ES-I3 (cell line): ENCODE measurements around the gene COLGALT1.

Source experiments
- H3K36me3 ChIP-seq: 2 replicates; pipeline ENCODE4 v1.6.1; 2013; ENCODE audit warnings: mild to moderate bottlenecking, low read length, control low read depth, moderate library complexity; ENCODE audit not compliant: insufficient read depth
- H3K4me1 ChIP-seq: 2 replicates; pipeline ENCODE4 v1.6.1; 2013; ENCODE audit warnings: mild to moderate bottlenecking, control low read depth, low read length; ENCODE audit not compliant: insufficient read depth
- H3K9ac ChIP-seq: 2 replicates; pipeline ENCODE4 v1.6.1; 2013; ENCODE audit warnings: low read depth, mild to moderate bottlenecking, low read length, moderate library complexity
- H3K9me3 ChIP-seq: 2 replicates; pipeline ENCODE4 v1.6.1; 2013; ENCODE audit warnings: mild to moderate bottlenecking, low read length, moderate library complexity; ENCODE audit not compliant: control insufficient read depth, insufficient read depth

The COLGALT1 gene

GRCh38 chr19:17605117-17605516, 49.7 kb downstream of the COLGALT1 start:
- no peaks in the 10 kb centered on the region for H3K9me3 ChIP-seq
- H3K4me1 ChIP-seq: peaks cover 14% of the 10 kb centered on the region
- H3K36me3 ChIP-seq: no peaks in the 10 kb centered on the region
- H3K9ac ChIP-seq: peak overlapping the region; percentile 48; the same call in 1 of the 2 replicates

- Histone ChIP-seq H3K9ac (peak overlapping the region; percentile 61), H3K4me1 (peaks cover 13% of the 10 kb centered on the region), H3K36me3 (no peaks in the 10 kb centered on the region), H3K9me3 (no peaks in the 10 kb centered on the region)
Observed at GRCh38 chr19:17605761-17606589, 50.5 kb downstream of the COLGALT1 start.

- no peaks in the 10 kb centered on the region for H3K36me3 ChIP-seq
- no peaks in the 10 kb centered on the region for H3K9me3 ChIP-seq
- peak overlapping the region; percentile 61 for H3K9ac ChIP-seq
- H3K4me1 ChIP-seq: peaks cover 6% of the 10 kb centered on the region; the same call in 1 of the 2 replicates
Observed at GRCh38 chr19:17606590-17607185, 51.2 kb downstream of the COLGALT1 start.

GRCh38 chr19:17607936-17608335, 52.5 kb downstream of the COLGALT1 start:
- Histone ChIP-seq H3K36me3 (no peaks in the 10 kb centered on the region), H3K9ac (no peak overlapping the region), H3K9me3 (no peaks in the 10 kb centered on the region), H3K4me1 (no peaks in the 10 kb centered on the region)

DNA sequence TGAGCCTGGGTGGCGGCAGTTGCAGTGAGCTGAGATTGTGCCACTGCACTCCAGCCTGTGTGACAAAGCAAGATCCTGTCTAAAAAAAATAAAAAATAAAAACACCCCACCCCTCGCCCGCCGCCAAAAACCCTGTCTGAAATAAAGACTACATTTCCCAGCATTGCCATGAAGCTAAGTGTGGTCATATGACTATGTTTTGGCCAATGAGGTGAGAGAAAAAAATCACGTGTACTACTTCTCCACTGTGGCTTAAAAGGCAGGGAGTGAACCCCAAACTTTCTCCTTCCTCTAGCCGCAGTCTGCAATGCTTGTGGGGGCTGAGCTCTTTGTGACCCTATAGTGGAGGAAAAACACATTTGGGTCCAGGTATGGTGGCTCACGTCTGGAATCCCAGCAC, 54.9 kb downstream of the COLGALT1 start:
- no peaks in the 10 kb centered on the region for H3K4me1 ChIP-seq

DNA sequence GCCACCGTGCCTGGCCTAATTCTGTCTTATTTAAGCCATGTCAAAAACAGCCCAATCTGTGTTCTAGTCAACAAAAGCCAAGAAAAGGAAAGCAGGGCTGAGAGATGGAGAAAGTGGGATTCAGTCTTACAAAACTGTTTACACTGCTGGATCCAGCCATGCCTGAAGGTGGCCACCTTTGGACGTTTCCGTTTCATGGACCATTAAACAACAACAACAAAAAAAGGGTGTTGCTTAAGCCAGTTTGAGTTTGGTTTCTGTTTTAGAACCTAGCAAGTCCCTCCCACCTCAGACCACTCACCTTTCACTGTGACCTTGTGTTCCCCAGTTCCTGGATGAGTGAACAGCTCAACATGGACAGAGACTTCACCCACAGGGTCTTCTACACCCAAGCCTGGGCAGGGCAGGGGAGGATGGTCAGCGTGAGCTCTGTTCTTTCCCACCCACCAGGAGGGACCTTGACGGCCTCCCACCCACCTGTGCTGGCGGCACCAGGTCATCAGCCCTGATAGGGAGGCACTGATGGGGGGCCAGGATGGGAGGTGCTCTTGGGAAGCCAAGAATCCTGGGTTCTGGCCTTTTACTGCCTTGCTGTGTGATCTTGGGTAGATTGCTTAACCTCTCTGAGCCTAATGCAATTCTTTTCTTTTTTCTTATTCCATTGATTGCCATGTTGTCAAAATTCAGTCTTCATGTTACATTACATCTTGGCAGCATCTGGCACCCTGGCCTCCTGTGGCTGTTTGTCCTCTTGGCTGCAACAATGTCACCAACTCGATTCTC, 56.2 kb downstream of the COLGALT1 start:
- Histone ChIP-seq H3K4me1 (no peaks in the 10 kb centered on the region), H3K9ac (no peak overlapping the region), H3K9me3 (no peaks in the 10 kb centered on the region), H3K36me3 (no peaks in the 10 kb centered on the region)

More for the DNA sequence above, 54.9 kb downstream of the COLGALT1 start:
- H3K36me3 ChIP-seq: no peaks in the 10 kb centered on the region
- H3K9ac ChIP-seq: no peak overlapping the region
- H3K9me3 ChIP-seq: no peaks in the 10 kb centered on the region

GRCh38 chr19:17614476-17614875, 59.0 kb downstream of the COLGALT1 start:
- Histone ChIP-seq H3K9me3 (no peaks in the 10 kb centered on the region), H3K9ac (no peak overlapping the region), H3K4me1 (no peaks in the 10 kb centered on the region), H3K36me3 (no peaks in the 10 kb centered on the region)

- no peaks in the 10 kb centered on the region for H3K9me3 ChIP-seq
- no peaks in the 10 kb centered on the region for H3K36me3 ChIP-seq
- no peaks in the 10 kb centered on the region for H3K4me1 ChIP-seq
- H3K9ac ChIP-seq: peak overlapping the region; percentile 56
Observed at GRCh38 chr19:17615889-17616685, 60.6 kb downstream of the COLGALT1 start.

DNA sequence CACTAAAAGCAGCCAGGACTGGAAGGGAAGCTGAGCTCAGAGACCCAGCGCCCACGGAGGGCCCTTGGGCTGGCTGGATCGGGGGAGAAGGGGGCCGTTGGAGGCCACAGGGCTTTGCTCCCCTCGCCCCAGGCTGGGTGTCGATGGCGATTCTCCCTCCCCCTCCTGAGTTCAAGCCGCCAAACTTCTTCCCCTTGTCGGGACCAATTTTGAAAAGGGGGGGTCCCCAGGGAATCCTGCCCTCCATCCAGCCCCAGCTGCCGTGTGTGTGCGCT, 61.2 kb downstream of the COLGALT1 start:
- Histone ChIP-seq H3K4me1 (no peaks in the 10 kb centered on the region), H3K9ac (peak overlapping the region; percentile 56; the same call in 1 of the 2 replicates), H3K36me3 (no peaks in the 10 kb centered on the region), H3K9me3 (peaks cover 4% of the 10 kb centered on the region; the same call in 1 of the 2 replicates)

GRCh38 chr19:17616961-17617806, 61.7 kb downstream of the COLGALT1 start:
- H3K9ac ChIP-seq: peak overlapping the region; percentile 56; the same call in 1 of the 2 replicates
- H3K4me1 ChIP-seq: no peaks in the 10 kb centered on the region
- H3K9me3 ChIP-seq: peaks cover 4% of the 10 kb centered on the region; the same call in 1 of the 2 replicates
- no peaks in the 10 kb centered on the region for H3K36me3 ChIP-seq

DNA sequence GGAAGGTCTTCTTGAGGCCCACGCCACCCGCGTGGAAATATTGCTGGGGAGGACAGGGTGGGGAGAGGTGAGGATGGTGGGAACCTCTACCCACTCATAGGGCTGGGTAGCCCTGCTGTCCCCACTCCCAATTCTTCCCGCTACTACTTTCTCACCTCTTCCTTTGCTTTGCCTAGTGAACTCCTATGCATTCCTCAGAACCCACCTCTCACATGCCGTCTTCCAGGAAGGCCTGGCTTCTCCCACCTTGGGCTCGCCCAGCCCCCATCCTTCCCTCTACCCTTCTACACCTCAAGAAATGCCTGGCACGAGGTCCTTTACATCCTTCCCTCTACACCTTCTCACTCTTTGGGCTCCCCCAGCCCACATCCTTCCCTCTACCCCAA, 62.4 kb downstream of the COLGALT1 start:
- Histone ChIP-seq H3K9ac (no peak overlapping the region), H3K36me3 (no peaks in the 10 kb centered on the region)

DNA sequence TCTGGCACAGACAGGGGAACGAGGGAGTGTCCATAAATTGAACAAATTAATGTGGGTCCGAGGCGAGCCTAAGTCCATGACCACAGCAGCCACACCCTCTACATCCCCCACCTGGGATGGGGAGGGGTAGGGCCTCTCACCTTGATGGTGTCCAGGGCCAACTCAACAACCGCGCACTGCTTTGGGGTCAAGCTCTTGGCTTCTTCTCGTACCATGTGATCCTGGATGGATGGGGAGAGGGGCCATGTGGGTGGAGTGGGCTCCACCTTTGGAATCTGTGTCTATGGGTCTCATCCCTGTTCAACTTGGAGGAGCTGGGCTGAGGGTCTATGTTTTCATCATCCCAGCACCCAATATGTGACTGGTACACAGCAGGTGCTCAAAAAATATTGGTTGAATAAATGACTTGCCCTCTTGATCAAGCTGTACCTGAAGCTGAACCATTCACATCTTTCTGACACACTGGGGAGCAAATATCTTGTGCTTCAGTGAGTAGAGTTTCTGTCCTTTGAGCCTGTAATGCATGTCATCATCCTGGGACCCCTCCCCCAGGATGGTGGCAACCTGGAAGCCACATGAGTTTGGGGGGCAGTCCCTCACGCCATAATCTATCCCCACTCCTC, 62.9 kb downstream of the COLGALT1 start:
- Histone ChIP-seq H3K9ac (no peak overlapping the region), H3K36me3 (no peaks in the 10 kb centered on the region), H3K4me1 (no peaks in the 10 kb centered on the region), H3K9me3 (peaks cover 4% of the 10 kb centered on the region)

More for the DNA sequence above, 62.4 kb downstream of the COLGALT1 start:
- Histone ChIP-seq H3K9me3 (peaks cover 4% of the 10 kb centered on the region), H3K4me1 (no peaks in the 10 kb centered on the region)

DNA sequence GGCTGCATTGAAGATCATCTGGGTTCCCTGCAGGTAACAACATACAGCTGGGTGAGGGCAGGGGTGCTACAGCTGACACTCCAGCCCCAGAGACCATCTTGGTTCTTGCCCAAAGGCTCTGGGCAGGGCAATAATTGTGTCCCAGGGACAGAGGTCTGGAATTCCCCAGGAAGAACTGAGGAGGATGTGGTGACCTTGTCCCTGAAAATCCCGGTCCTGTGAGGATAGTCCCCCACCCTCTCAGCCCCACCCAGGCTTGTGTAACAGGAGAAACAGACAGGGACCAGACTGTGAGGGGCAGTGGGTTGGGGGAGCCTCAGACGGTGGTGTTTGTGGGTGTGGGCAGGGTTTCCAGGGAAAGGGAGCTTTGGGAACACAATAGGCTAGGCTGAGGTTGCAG, 63.5 kb downstream of the COLGALT1 start:
- Histone ChIP-seq H3K36me3 (no peaks in the 10 kb centered on the region), H3K4me1 (no peaks in the 10 kb centered on the region), H3K9ac (no peak overlapping the region), H3K9me3 (peaks cover 4% of the 10 kb centered on the region)
